ENCODE results near the gene INAVA.

INAVA gene

GRCh38 chr1:200951016-200951415 is 56.3 kb downstream of the INAVA start:
- no peak overlapping the region for H3K4me3 ChIP-seq (replicated peaks; ENCODE audit: low read depth, low read length)
- H3K36me3 ChIP-seq (ENCODE audit: control insufficient read depth, insufficient read depth, low read length) = no peaks in the 10 kb centered on the region
- no peak for TF ChIP-seq CTCF (IDR thresholded peaks at IDR 0.05; ENCODE audit: insufficient read depth, low read length, poor library complexity, severe bottlenecking)
- no peaks in the 10 kb centered on the region for H3K27me3 ChIP-seq (replicated peaks; ENCODE audit: control insufficient read depth, insufficient read depth, low read length)
- DNase-seq (ENCODE audit: extremely low read depth, insufficient read length) = no peak

GRCh38 chr1:200954434-200954833 is 59.7 kb downstream of the INAVA start:
- no peak overlapping the region for H3K4me3 ChIP-seq (replicated peaks; ENCODE audit: low read depth, low read length)
- no peaks in the 10 kb centered on the region for H3K27me3 ChIP-seq (replicated peaks; ENCODE audit: control insufficient read depth, insufficient read depth, low read length)
- no peaks in the 10 kb centered on the region for H3K36me3 ChIP-seq (ENCODE audit: control insufficient read depth, insufficient read depth, low read length)
- DNase-seq (ENCODE audit: extremely low read depth, insufficient read length) = no peak
- no peak for TF ChIP-seq CTCF (IDR thresholded peaks at IDR 0.05; ENCODE audit: insufficient read depth, low read length, poor library complexity, severe bottlenecking)

GRCh38 chr1:200958597-200958996 is 63.9 kb downstream of the INAVA start:
- TF ChIP-seq CTCF (IDR thresholded peaks at IDR 0.05; ENCODE audit: insufficient read depth, low read length, poor library complexity, severe bottlenecking) = no peak

DNA sequence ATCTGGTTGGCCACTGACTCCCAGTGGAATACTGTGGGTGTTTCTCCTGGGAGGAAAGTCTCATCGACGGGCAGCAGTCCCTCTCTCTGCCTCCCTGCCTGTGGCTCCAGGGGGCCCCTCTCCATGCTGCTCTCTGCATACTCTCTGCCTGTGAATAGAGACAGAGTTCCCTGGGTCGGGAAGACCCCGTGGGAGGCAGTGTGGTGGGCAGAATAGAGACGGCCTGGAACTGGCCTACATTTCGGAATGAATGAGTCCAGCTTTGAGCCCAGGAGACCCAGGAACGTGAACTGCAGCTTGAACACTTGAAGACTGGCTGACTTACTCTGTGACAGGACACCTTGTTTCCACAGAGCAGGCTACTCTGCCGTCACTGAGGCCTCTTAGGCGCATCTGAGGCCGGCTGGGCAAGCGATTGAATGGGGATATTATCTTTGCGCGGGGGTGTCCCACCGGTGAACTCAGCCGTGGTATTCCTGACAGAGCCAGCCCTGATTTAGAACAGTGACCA is 64.8 kb downstream of the INAVA start:
- H3K36me3 ChIP-seq (ENCODE audit: control insufficient read depth, insufficient read depth, low read length) = no peaks in the 10 kb centered on the region
- H3K4me3 ChIP-seq (replicated peaks; ENCODE audit: low read depth, low read length) = no peak overlapping the region
- no peak for DNase-seq (ENCODE audit: extremely low read depth, insufficient read length)
- no peak for TF ChIP-seq CTCF (IDR thresholded peaks at IDR 0.05; ENCODE audit: insufficient read depth, low read length, poor library complexity, severe bottlenecking)
- H3K27me3 ChIP-seq (replicated peaks; ENCODE audit: control insufficient read depth, insufficient read depth, low read length) = no peaks in the 10 kb centered on the region

More at GRCh38 chr1:200958597-200958996, 63.9 kb downstream of the INAVA start:
- H3K27me3 ChIP-seq (replicated peaks; ENCODE audit: control insufficient read depth, insufficient read depth, low read length) = no peaks in the 10 kb centered on the region
- no peak overlapping the region for H3K4me3 ChIP-seq (replicated peaks; ENCODE audit: low read depth, low read length)
- H3K36me3 ChIP-seq (ENCODE audit: control insufficient read depth, insufficient read depth, low read length) = no peaks in the 10 kb centered on the region
- no peak for DNase-seq (ENCODE audit: extremely low read depth, insufficient read length)

GRCh38 chr1:200960236-200960947 is 65.7 kb downstream of the INAVA start:
- H3K4me3 ChIP-seq (replicated peaks; ENCODE audit: low read depth, low read length) = no peak overlapping the region
- no peaks in the 10 kb centered on the region for H3K27me3 ChIP-seq (replicated peaks; ENCODE audit: control insufficient read depth, insufficient read depth, low read length)
- TF ChIP-seq CTCF (IDR thresholded peaks at IDR 0.05; ENCODE audit: insufficient read depth, low read length, poor library complexity, severe bottlenecking) = no peak
- no peak for DNase-seq (ENCODE audit: extremely low read depth, insufficient read length)
- no peaks in the 10 kb centered on the region for H3K36me3 ChIP-seq (ENCODE audit: control insufficient read depth, insufficient read depth, low read length)
